ENCODE results near the gene GIMAP5.

DNA sequence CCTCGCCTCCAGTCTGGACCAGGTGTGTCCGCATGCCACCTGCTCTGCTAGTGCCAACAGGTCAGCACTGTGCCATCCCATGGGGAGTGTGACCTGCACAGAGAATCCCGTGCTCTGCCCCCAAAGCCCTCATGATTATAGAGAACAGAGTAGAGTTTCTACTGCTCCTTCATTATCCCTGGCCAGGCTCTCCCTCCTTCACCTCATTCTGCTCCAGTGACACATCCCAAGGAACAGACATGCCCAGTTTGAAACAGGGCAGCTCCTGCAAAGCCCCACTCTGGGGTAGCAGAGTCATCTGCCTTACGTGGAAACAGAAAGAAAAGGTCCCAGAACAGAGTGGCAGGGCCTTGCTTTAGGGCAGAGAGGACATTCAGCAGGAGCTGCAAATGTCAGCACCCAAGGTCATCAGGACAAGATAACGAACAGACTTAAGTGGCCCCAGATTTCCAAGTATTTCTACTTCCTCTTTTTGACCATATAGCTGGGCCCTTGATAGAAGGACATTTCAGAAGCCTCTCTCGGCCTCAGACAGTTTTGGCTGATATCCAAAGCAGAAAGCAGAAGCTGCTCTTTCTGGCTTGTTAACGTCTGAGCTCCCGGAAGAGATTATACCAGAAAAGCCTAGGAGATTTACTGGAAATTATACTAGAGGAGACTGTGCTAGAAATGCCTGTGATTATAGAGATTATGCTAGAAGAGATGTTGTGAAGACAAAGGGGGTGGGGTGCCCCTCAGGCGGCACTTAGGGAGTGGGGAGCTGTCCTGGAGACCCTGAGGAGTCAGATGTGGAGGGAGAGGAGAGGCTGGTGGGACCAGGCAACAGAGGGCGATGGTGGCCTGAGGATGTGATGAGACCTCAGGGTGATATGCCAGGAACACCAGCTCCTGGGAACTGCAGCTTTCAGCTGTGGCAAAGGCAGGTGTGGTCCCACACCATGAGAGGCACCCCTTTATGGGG lies 50.4 kb downstream of the GIMAP5 start:
- TF ChIP-seq EZH2 (IDR thresholded peaks at IDR 0.05; ENCODE audit: insufficient read depth, poor library complexity, severe bottlenecking) (no peak), EZH2phosphoT487 (IDR thresholded peaks at IDR 0.05; ENCODE audit: insufficient read depth, low read depth) (no peak)

Measured in GM23248 (cell line).